Measurements from ENCODE around the gene PLEKHA4.
"Not testable (repeated sequence)": the region's sequence is repeated elsewhere in the genome, so short reads cannot be mapped to it uniquely, and the experiment has no call there.

The PLEKHA4 gene

GRCh38 chr19:48868114-48868886 is at the start of gene PLEKHA4:
Gene PLEKHA4, minus strand, starts transcription at chr19:48868617. Its CDS starts 997 bp downstream, at chr19:48867620.
- peak; percentile 61 for DNase-seq (ENCODE audit: low read depth)
- no peak for TF ChIP-seq CTCF (conservative IDR thresholded peaks at IDR 0.05; ENCODE audit: control insufficient read depth, insufficient read depth, low read depth, low read length)
- peak within 1 kb of the TSS; percentile 67 for H3K4me3 ChIP-seq (ENCODE audit: control insufficient read depth, low read depth, low read length)

- no peak for TF ChIP-seq CTCF (conservative IDR thresholded peaks at IDR 0.05; ENCODE audit: control insufficient read depth, insufficient read depth, low read depth, low read length)
- DNase-seq (ENCODE audit: low read depth), result no peak
- no peak overlapping the region for H3K4me3 ChIP-seq (ENCODE audit: control insufficient read depth, low read depth, low read length)
These were observed 49.7 kb upstream of the PLEKHA4 start for GRCh38 chr19:48918071-48918470.

- no peak overlapping the region for H3K4me3 ChIP-seq (ENCODE audit: control insufficient read depth, low read depth, low read length)
- TF ChIP-seq CTCF (conservative IDR thresholded peaks at IDR 0.05; ENCODE audit: control insufficient read depth, insufficient read depth, low read depth, low read length), result no peak
- no peak for DNase-seq (ENCODE audit: low read depth)
These were observed 47.3 kb upstream of the PLEKHA4 start for GRCh38 chr19:48915757-48916156.

- no peak for TF ChIP-seq CTCF (conservative IDR thresholded peaks at IDR 0.05; ENCODE audit: control insufficient read depth, insufficient read depth, low read depth, low read length)
- no peak for DNase-seq (ENCODE audit: low read depth)
- no peak overlapping the region for H3K4me3 ChIP-seq (ENCODE audit: control insufficient read depth, low read depth, low read length)
These were observed 45.8 kb upstream of the PLEKHA4 start for GRCh38 chr19:48914181-48914580.

- no peak for TF ChIP-seq CTCF (conservative IDR thresholded peaks at IDR 0.05; ENCODE audit: control insufficient read depth, insufficient read depth, low read depth, low read length)
- no peak for DNase-seq (ENCODE audit: low read depth)
These were observed 44.9 kb upstream of the PLEKHA4 start for GRCh38 chr19:48913114-48913889.

GRCh38 chr19:48910803-48911202 is 42.4 kb upstream of the PLEKHA4 start:
- TF ChIP-seq CTCF (conservative IDR thresholded peaks at IDR 0.05; ENCODE audit: control insufficient read depth, insufficient read depth, low read depth, low read length), result no peak
- DNase-seq (ENCODE audit: low read depth), result no peak

More at GRCh38 chr19:48913114-48913889, 44.9 kb upstream of the PLEKHA4 start:
- no peak overlapping the region for H3K4me3 ChIP-seq (ENCODE audit: control insufficient read depth, low read depth, low read length)

GRCh38 chr19:48909424-48910077 is 41.1 kb upstream of the PLEKHA4 start:
- H3K4me3 ChIP-seq (ENCODE audit: control insufficient read depth, low read depth, low read length); DNase-seq (ENCODE audit: low read depth): not testable (repeated sequence)

More at GRCh38 chr19:48910803-48911202, 42.4 kb upstream of the PLEKHA4 start:
- no peak overlapping the region for H3K4me3 ChIP-seq (ENCODE audit: control insufficient read depth, low read depth, low read length)

Measured in fibroblast of mammary gland (primary cell).